HG03460 (cell line): Measurements from ENCODE around the gene DAO.
"Not testable (repeated sequence)": the region's sequence is repeated elsewhere in the genome, so short reads cannot be mapped to it uniquely, and the experiment has no call there.

ENCODE experiments used
- ATAC-seq: cut with Tn5 transposase; IDR thresholded peaks from one replicate; pipeline ENCODE4 v1.9.1; 2021; ENCODE audit not compliant: unreplicated experiment

Gene DAO

DNA sequence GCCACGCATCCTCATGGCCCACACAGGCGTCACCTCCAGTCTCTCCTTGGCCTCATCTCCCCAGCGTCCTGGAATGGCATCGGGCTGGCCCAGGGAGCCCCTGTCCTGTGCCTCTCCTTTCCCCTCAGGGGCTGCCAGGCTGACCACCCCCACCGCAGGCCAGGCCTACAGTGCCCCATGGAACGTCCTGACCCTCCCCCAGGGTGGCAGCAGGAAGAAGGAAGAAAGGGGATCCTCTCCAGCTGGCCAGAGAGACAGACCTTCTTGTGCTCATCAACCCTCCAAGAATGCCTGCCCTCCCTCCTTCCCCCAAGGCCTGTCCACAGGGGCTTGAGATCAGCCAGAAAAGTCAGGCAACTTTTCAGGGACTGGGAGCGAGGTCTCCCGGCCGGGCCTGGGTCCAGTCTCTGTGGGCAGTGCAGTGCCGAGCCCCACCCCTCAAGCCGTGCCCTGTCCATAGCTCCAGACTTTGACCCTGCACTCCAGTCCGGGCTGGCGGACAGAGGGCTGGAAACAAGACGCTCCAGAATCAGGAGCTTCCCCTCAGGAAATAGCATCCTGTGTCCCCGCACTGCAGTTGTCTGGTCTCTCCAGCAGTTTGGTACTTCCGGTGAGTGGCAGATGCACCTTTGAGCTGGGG lies at the start of gene DAO:
Gene DAO, plus strand, starts transcription at position 478 of the 640 bp plus-strand sequence. CDS start 4,915 bp downstream, outside the sequence.
- ATAC-seq = no peak

DNA sequence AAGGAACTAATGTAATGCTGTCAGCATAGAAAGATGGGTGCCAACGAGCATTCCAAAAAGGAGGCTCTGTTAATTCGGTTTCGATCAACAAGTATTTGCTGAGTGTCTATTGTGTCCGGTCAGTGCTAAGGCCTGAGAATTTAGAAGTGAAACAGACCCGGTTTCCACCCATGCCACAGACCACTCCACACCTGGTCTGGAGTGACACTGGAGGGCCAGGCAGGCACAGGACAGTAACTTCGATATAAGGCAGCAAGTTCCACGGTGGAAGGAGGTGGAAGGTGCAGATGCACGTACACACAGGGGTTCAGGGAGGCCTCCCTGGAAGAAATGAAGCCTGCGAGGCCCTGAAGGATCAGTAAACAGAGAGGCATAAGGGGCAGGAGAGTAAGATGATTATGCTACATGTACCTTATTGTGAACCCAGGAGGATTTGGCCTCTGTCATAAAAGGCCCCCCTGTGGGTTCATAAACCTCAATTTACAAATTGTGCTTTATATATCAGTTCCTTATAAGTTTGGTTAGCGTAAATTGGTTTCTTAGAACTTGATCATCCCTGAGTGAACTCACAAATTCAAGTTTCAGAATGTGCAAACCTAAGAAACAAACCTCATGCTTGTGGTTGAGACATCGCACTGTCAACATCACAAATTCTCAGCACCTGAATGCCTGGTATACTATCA lies 48.4 kb upstream of the DAO start:
- ATAC-seq = peak; percentile 61

DNA sequence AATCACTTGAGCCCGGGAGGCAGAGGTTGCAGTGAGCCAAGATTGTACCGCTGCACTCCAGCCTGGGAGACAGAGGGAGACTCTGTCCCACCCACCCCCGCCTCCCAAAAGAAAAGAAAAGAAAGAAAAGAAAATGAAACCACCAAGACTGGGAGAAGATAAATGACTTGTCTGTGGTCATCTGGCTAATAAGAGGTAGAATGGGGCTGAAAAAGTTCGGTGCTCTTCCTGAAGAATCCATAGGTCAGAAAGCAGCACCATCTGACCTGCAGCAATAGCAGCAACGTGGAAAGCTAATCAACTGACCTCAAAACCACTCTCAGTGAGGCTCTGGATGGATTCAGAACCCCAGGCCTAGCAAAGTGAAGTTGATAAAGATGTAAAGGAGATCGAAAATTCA lies 47.7 kb upstream of the DAO start:
- ATAC-seq = no peak

DNA sequence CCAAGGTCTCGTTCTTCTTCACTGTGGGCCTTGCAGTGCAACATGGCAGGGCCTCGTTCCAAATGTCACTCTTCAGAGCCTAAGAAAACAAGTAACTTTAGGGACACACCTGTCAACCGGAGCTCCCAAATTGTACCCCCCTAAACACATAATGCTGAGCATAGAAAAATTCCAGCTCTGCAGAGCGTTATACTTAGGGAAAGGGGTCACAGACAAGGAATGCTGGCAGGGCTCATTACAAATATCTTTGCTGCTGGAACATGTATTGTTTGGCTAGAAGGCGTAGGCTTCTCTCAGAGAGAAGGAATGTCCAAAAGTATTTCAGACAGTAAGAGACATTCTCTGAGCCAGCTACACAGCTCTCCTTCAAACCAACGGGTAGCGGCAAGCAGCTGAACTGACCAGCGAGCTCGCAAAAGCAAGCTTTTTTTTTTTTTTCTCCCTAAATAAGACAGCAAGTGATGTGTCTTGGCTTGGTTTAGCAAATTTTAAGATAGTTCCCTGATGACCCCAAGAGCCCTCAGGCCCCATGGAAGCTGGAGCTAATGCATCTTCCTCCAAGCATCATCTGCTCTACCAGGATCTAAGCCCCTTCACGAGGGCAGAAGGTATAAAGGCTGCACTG lies 47.0 kb upstream of the DAO start:
- no peak for ATAC-seq

DNA sequence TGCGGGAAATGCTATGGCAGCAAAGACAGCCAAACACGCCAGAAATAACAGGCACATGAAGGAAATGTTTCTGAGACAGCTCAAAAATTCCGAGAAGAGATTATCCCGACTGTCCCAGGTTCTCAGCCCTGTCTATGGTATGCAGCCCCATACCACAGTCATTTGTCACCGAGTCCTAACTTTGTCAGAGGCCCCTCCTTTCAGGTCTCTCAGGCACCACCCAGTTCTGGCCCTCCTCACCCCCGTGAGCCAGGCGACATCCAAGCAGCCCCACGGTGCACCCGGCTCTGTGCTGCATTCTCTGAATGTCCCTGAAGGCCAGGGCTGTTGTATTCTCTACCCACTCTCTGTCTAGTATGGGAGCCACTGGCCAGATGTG lies 46.5 kb upstream of the DAO start:
- ATAC-seq = no peak

DNA sequence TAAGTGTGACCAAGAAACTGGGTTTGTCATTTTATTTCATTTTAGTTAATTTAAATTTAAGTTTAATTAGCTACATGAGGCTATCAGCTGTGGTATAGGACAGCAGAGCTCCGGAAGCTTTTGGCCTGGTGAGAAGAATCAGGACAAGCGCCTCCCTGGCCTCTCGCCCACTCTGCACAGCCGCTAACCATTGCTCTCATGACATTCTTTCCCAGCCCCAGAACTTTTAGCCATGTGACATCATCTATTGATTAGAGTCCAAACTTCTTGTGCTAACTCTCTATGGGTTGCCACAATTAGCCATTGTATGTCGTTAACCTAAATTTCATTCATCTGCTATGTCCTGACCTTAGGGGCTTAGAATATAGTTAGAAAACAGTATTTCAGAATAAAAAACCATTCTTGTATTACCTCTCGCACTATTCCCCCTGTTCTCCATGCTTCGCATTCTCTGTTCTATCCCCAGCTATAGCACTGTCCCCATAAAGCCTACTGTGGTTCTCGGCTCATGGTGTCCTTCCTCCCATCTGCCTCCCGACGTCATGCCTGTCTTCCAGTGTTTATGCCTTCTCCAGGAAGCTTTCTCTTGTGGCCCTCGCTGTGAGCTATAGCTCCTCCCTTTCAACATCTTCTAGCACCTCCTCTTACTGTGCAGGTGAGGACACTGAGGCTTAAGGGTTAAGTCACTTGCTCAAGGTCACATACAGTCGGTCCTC lies 46.0 kb upstream of the DAO start:
- ATAC-seq = no peak

DNA sequence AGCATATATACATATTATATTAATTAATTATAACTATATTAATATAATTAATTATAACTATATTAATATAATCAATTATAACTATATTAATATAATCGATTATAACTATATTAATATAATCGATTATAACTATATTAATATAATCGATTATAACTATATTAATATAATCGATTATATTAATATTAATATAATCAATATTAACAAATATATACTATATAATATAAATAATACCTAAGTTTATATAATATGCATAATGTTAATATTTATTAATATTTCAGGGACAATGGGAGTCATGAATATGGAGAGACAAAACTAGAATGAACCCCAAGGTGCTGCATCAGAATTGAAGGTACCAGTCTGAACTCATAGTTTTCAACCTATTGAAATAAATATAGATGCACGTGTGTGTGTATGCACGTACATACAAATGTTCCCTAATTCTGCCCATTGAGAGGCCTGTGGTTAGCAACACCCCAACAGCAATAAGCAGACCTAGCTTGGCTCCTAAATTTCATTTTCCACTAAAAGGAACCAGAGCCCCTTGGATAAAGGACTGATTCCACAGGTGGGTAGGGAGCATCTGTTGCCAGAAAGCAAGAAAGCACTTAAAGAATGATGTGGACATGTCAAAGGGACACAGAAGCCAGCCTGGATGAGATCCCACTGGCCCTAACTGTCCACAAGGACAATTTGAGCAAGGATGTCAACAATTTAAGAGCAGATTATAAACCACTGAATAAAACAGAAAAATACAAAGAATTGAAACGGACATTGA lies 43.8 kb upstream of the DAO start:
- no peak for ATAC-seq

DNA sequence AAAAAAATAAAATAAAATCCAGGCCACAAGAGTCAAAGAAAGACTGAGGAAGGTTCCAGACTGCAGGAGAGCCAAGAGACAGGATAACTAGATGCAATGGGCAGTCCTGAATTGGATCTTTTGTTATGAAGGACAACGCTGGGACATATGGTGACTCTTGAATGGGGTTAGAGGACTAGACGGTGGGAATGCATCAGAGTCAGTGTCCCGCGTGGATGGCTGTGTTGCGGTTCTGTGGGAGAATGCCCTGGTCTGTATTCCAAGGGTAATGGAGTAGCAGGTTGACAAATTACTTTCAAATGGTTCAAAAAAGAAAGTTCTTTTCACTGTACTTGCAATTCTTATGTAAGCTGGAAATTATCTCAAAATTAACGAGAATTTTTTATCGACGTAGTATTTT lies 42.7 kb upstream of the DAO start:
- ATAC-seq = no peak

DNA sequence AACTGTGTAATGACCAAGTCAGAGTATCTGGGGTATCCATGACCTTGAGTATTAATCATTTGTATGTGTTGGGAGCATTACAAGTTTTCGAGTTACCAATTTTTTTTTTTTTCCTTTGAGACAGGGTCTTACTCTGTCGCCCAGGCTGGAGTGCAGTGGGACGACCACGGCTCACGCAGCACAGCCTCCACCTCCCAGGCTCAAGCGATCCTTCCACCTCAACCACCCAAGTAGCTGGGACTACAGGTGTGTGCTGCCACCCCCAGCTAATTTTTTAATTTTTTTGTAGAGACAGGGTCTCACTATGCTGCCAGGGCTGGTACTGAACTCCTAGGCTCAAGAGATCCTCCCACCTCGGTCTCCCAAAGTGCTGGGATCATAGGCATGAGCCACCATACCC lies 42.2 kb upstream of the DAO start:
- no peak for ATAC-seq

DNA sequence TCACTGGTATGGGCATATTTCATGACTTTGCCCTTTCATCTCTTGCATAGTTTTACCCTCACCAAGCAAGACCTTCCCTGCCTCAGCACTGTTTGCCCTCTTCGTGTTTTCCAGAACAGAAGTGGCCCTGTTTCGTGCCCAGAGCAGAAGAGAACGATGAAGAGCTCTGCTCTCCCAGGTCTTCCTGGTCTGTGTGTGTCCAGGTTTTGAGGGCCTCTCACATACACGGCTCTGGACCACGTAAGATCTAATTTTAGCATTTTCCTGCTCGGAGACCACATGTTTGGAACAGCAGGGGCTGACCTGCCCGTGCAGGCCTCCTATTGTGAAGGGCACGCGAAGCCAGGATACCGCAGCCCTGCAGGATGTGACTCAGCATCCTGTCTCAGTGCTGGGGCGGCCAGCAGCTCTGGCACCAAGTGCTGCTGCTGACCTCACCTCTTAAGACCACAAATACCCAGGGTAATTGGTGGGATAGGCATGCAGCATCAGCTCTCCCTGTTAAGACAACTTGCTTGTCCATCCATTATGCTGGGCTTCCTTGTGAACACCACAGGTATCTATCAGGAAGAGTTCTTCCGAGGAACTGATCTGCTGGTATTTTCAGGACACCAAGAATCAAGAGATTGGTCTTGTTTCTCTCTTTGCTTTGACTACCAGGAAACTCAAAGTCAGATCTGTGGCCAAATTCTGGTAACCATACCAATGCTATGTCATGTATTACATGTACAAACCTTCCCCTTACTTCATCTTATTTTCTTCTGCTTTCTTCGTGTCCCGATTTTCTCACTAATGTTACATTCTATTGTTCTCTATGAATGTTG lies 41.5 kb upstream of the DAO start:
- peak; percentile 94 for ATAC-seq

DNA sequence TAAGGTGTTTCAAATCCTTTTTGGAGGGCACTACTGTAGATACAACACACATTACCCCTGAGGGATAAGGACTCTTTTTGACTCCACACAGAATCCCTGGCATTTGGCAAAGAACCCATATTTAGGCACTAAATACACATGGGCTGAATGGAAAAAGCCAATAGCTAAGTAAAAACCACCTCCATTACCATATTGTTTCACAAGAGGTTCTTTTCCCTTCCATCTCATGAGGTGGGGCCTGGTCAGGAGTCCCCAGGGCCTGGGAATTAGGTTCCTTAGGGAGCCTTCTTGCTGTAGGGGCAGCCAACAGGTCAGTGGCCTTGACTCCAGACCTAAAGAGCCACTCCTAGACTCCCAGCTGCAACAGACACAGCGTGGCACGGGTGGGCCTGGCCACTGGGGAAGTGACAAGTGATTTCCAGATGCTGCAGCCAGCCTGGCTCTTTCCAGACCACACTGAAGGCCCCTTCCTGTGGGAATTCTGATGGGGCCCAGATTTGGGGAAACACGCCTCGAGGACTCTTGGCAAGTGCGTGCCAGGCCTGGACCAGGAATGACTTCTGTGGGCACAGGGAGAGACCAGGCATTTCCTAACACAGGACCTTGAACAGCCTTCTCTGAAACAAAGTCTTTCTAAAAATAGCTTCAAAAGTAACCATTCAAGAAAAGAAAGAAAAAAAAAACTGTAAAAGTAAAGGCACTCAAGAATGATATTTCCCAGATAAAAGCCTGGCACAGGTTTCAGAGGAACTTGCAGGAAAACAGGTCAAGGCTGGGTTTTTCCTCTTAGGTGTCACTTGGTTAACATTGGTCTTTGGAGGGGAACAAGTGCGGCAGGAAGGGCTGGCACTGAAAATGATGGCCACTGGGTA lies 40.6 kb upstream of the DAO start:
- no peak for ATAC-seq

DNA sequence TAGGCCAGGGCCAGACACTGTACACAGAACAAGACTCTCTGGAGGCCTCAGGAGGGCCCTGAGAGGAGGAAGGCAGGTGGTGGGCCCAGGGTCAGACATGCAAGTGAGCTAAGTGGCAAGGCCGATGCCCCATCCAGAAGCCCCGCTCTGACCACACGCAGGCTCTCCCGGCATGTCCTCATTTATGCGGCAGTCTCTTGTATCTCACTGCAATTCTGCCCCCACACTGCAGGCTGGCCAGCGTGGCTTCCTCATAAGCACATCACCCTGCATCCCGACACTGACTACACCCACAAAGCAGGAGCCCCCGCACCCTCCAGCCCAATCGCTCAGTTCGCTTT lies 40.0 kb upstream of the DAO start:
- no peak for ATAC-seq

DNA sequence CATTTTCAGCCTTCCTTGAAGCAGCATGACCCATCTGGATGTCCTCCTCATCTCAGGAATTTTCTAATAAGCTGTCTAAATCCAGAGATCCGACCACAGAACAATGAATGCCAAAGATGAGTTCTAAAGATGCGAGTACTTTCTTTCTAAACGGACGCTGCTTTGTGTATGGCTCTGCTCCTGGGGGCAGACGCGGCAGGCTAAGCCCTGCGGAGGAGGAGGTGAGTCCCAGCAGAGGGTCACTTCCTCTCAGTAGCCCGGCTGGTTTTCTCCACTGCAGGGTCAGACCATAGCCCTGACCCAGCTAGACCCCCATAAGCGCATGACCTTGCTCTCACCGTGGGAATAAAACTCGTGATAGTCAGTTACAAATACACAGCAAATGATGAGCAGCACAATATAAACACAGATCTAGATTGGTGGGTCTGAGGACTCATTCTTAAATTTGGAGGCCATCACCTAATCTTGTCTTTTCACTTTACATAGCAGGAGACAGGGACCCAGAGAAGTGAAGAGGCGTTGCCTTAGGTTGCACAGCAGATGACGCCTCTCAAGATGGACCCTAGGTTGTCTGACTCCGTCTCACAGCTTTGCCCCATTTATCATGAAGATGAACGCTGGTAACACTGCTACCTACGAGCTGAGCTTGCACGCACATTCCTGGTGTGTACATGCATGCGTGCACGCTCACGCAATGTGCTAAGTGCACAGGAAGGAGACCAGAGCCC lies 39.1 kb upstream of the DAO start:
- no peak for ATAC-seq

DNA sequence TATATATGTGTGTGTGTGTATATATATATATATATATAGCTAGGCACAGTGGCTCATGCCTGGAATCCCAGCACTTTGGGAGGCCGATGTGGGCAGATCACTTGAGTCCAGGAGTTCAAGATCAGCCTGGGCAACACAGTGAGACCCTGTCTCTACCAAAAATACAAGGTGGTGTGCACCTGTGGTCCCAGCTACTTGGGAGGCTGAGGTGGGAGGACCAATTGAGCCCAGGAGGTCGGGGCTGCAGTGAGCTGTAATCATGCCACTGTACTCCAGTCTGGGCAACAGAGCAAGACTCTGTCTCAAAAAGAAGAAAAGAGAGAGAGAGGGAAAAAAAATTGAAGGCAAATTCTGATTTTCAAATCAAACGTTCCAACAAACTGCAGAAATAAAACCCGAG lies 38.1 kb upstream of the DAO start:
- not testable (repeated sequence) for ATAC-seq

DNA sequence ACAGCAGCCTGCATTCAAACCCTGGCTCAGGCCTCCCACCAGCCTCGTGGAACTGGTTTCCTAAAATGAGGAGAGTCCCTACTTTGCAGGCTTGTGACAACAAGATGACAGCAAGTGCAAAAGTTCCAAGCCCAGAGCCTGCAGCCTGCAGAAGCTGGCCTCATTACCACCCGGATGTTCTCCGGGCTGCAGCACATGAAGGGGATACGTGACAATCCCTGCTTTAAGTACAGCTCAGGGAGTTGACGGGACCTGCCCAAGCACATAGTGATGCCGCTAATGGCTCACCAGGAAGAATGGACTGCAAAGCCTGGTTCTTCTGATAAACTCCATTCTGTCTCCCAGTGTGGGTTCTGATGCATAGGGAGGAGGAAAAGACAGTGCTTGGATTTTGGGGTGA lies 37.5 kb upstream of the DAO start:
- ATAC-seq = no peak

DNA sequence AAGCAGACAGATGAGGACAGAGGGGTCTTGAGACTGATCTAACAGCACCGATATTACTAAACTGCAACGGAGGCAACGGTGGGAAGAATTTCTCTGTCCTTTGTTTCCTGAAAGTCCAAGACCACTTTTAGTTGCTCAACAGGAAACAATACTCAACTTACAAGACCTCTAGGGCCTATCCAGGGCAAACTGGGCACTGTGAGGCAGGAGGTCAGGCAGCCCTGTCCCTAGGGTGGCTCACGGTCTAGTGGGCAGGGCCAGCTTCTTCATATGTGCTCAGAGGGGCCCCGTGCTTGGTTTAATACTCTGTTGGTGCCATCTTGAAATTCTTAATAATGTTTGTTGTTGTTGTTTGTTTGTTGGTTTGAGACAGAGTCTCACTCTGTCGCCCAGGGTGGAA lies 36.7 kb upstream of the DAO start:
- ATAC-seq = no peak

DNA sequence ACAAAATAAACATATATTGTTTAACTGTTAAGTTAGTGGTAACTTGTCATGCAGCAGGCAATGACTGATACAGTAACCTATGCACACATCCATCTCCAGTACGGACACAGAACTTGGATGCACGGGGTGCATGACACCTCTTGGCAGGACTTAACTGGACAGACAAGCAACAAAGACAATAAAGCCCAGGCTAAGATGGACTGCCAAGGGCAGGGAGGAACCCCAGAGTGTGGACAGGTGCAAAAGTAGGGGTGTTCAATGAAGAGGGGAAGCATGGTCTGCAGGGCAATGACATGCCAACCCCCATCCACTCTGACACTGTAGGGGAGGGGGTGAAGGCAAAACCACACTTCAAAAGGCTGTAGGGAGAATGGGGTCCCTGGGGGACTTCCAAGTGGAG lies 34.2 kb upstream of the DAO start:
- no peak for ATAC-seq

DNA sequence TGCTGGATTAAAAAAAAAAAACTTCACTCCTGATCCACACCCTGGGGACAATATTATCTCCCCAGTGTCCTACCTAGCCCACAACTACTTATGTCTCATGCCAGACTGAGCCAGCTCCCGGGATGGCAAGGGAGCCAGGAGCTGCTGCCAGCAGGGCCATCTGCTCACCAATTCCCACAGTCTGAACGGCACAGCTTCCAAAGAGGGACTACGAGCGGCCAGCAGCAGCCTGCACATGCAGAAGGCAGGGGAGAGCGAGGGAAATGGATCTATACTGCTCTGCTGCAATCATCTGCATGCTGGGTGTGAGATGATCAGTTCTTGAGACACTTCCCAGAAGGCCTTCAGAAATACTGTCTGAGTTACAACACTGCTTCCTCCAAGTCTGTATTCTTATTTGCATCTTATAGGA lies 33.6 kb upstream of the DAO start:
- ATAC-seq = no peak

DNA sequence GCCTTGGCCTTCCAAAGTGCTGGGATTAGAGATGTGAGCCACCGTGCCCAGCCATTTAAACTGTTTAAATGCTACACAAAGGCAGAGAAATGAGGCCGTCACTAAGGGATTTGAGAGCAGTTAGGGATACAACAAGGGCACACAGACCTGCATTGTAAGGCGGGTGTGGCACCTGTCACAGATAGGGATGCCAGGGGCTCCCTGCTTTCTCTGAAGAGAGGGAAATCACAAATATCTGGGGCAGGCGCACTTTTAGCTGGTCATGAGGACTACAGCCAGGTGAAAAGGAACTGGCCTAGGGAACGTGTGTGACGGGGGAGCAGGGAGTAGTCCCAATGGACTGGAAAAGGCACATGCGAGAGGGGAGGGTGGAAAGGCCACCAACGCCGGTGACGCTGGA lies 32.2 kb upstream of the DAO start:
- ATAC-seq = no peak
